ENCODE results near the gene SLC8B1. TPM values are rescaled to one million over a fixed set of nuclear protein-coding genes. Genes with fewer than 3 reads are reported as not detected.
"Not testable (repeated sequence)": the region's sequence is repeated elsewhere in the genome, so short reads cannot be mapped to it uniquely, and the experiment has no call there.

Gene SLC8B1
- polyA plus RNA-seq, 12 donors: 10.6 to 19.5 (median 12.2) TPM; not detected in 1

DNA sequence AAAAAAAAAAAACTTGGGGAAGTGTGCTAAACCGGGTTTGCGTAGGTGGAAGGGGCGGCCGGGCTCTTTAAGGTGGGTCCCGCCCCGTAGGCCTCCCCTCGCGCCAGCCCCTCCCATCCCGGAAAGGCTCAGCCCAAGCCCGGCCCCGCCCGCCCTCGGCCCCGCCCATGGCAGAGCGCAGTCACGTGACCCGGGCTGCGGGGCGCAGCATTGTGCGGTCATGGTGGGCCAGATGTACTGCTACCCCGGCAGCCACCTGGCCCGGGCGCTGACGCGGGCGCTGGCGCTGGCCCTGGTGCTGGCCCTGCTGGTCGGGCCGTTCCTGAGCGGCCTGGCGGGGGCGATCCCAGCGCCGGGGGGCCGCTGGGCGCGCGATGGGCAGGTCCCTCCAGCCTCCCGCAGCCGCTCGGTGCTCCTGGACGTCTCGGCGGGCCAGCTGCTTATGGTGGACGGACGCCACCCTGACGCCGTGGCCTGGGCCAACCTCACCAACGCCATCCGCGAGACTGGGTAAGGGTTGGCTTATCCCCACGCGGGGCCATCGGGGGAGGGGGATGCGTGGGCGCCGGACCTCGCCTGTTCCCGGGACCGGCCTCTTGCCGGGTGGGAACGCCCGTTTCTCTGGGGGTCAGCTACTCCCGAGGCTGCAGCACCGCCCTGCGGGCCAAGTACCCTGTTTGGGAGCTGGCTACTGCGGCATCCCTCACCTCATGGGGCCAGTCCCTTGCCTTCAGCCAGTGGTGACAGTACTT lies 23.6 kb upstream of the SLC8B1 start, which contains the start of gene PLBD2:
TSS of gene PLBD2 (plus strand) at position 207 of the 752 bp plus-strand sequence. CDS start at position 221, 14 bp downstream.
- peak; percentile 93 for DNase-seq

DNA sequence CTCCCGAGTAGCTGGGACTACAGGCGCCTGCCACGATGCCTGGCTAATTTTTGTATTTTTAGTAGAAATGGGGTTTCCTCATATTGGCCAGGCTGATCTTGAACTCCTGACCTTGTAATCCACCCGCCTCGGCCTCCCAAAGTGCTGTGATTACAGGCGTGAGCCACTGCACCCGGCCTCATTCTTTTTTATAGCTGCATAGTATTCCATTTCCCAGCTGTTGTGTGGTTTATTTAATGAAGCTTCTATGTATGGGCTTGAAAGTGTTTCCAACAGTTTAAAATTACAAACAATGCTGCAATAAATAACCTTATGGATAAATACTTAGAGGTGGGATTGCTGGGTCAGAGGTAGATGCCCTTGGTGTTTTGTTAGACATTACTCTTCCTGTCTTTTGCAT lies 19.3 kb upstream of the SLC8B1 start:
- DNase-seq: not testable (repeated sequence)

DNA sequence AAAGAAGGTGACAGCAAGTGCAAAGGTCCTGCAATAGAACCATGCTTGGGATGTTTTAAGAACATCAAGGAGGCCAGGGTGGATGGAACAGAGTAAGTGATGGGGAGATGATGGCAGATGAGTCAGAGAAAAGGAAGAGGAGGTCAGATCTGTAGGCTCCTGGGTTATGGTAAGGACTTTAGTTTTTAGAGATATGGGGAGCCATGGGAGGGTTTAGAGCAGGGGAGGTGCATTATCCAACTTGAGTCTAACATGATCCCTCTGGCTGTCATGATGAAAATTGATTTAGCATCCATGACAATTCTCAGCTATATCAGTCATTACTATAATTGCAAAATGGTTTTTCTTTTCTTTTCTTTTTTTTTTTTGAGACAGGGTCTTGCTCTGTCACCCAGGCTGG lies 16.2 kb upstream of the SLC8B1 start:
- DNase-seq: no peak

- no peak for DNase-seq
These were observed 14.1 kb upstream of the SLC8B1 start for GRCh38 chr12:113348849-113349536.

- DNase-seq: no peak
These were observed 13.0 kb upstream of the SLC8B1 start for GRCh38 chr12:113347892-113348291.

DNA sequence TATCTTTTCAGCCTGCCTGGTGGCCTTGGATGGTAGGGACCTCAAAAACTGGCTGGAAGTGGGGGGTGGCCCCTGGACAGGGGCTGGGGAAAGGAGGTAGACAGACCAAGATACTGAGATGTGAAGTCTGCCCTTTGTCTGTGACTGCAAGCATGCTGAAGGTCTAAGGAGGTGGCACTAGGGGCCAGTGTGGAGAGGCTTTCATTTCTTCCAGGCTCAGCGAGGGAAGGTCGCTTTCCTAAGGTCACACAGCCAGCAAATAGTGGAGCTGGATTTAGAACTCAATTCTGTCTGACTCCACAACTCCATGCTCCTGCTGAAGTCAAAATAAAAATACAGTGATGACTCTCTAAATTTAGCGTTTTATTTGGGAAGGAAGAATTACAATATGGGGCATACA lies 12.2 kb upstream of the SLC8B1 start:
- DNase-seq: no peak

- DNase-seq: no peak
These were observed 11.4 kb upstream of the SLC8B1 start for GRCh38 chr12:113346353-113346752.

GRCh38 chr12:113345318-113345717 lies 10.4 kb upstream of the SLC8B1 start:
- DNase-seq: no peak

GRCh38 chr12:113341535-113341934 lies 6.6 kb upstream of the SLC8B1 start:
- DNase-seq: no peak

DNA sequence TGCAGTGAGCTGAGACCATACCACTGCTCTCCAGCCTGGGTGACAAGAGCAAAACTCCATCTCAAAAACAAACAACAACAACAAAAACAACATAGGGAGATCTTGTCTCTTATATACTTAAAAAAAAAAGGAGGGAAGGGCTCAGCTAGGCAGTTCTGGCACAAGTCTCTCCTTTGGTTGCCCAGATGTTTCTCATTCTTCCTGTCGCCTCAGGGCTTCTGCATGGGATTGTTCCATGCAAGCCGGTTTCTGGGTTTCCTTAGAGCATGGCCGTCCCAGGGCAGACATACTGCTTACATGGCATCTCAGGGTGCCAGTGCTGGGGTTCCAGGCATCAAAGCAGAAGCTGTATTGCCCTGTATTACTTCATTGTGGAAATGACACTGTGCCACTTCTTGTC lies 5.2 kb upstream of the SLC8B1 start:
- no peak for DNase-seq

- DNase-seq: no peak
These were observed 4.6 kb upstream of the SLC8B1 start for GRCh38 chr12:113339540-113339939.

DNA sequence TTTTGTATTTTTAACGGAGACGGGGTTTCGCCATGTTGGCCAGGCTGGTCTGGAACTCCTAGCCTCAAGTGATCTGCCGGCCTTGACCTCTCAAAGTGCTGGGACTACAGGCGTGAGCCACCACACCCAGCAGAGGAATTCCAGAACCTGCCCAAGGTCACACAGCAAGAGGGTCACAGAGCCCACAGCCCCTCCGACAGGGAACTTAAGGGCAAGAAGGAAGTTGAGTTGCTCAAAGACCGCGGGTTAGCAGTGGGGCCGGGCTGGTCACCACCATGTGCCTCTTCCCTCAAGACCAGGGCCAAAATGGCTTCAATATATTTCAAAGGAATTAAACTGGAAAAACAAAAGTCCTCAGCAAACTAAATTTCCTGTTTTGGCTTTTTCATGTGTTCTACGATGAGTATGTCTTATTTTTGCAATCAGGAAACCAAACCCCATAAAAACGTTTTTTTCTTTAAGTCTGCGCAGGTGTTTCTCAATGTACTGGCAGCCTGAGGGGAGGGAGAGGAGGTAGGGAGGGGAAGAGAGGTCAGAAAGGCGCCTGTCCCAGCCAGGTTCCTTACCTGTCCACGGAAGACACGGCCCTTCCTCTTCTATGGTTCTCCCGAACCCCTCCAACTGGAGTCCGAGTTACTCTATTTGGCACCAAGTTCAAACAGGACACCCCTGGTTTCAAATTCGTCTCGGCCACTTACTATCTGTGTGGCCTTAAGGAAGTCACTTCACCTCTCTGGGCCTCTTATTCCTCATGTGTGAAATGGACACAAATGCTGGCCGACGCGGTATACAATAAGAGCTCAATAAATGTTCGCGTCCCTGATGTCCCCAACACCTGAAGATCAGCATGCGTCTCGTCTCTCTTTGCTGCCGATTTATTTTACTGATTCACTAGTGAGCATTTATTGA lies 778 bp downstream of the SLC8B1 start:
- no peak for DNase-seq

DNA sequence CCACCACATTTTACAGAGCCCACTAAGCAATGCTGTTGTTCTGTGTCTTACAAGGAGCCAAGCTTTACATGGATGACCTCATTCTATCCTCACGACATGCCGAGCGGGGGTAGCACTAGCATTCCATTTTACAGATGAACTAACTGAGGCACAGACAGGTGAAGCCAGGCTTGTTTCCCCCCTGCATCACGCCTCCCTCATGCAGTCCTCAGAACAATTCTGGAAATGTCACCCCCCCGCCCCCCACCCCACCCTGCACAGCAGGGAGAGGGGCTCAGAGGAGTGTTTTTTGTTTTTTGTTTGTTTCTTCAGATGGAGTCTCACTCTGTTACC lies 1.5 kb downstream of the SLC8B1 start:
- no peak for DNase-seq

- DNase-seq: no peak
These were observed 2.1 kb downstream of the SLC8B1 start for GRCh38 chr12:113332688-113333417.

GRCh38 chr12:113330505-113330904 lies 4.4 kb downstream of the SLC8B1 start:
- DNase-seq: no peak

DNA sequence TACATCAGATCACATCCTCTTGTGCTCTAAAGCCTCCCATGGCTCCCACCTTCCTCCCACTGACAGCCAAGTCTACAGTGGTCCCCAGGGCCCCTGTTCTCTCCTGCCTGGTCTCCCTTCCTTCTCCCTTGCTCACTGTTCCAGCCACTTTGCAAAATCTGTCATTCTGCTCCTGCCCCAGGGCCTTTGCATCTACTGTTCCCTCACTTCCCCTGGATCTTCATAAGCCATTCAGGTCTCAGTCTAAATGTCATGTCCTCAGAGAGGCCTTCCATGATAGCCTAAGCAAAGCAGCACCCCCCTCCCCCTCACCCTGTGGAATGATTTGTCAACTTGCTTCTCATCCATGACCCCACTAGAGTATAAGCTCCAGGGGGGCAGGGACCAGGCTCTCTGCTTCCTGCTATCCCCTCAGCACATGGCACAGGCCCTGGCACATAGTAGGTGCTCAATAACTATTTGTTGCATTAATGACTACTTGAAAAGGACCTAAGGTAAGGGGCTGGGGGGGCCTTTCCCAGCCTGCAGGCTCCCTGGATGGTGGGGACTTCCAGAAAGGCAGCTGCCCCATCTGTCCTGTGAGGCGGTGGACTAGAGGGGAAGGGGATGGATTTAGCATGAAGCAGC lies 5.0 kb downstream of the SLC8B1 start:
- no peak for DNase-seq

- DNase-seq: no peak
These were observed 5.7 kb downstream of the SLC8B1 start for GRCh38 chr12:113329022-113329790.

GRCh38 chr12:113328368-113328889 lies 6.5 kb downstream of the SLC8B1 start:
- no peak for DNase-seq

- peak; percentile 38 for DNase-seq
These were observed 8.0 kb downstream of the SLC8B1 start for GRCh38 chr12:113326775-113327395.

DNA sequence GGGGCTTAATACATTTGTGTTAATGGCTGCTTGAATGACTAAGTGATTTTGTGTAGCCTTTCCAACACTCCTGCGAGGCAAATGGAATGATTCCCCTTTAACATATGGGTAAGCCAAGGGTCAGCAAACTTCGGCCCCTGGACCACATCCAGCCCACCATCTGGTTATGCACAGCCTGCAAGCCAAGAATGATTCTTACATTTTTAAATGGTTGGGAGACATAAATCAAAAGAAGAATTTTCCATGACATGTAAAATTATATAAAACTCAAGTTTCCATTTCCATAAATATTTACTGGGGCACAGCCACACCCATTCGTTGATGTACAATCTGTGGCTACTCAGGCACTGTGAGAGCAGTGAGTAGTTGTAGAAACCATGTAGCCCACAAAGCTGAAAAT lies 9.0 kb downstream of the SLC8B1 start:
- DNase-seq: peak; percentile 89
